Tibial nerve (tissue), 4 donors: ENCODE results near the gene MEPCE. TPM values are rescaled to one million over a fixed set of nuclear protein-coding genes. Genes with fewer than 3 reads are reported as not detected.

Experiments used
- DNase-seq, 2 donors: peaks; one replicate each; pipeline ENCODE4 v3.0.0-alpha.2; 2019; ENCODE audit warnings: low spot score in 2 of 2
- H3K27ac ChIP-seq, 4 donors: fragments of 200-600 bp; sonication (generic) in 3 of 4; one replicate each; pipeline ENCODE4 v1.5.1; 2017 to 2019; ENCODE audit warnings: mild to moderate bottlenecking in 1 of 4
- H3K27me3 ChIP-seq, 2 donors: fragments of 200-600 bp; sonication (generic) in 1 of 2; one replicate each; pipeline versions ENCODE4 v1.5.1 to v1.6.0; 2017 to 2019
- H3K36me3 ChIP-seq, 3 donors: fragments of 200-600 bp; sonication (generic); one replicate each; pipeline ENCODE4 v1.5.1; 2018 to 2019
- H3K4me1 ChIP-seq, 4 donors: fragments of 200-600 bp; sonication (generic) in 3 of 4; one replicate each; pipeline ENCODE4 v1.5.1; 2017 to 2019
- H3K4me3 ChIP-seq, 4 donors: fragments of 200-600 bp; sonication (generic) in 3 of 4; one replicate each; pipeline ENCODE4 v1.5.1; 2017 to 2019; ENCODE audit warnings: mild to moderate bottlenecking in 1 of 4, moderate library complexity in 1 of 4
- H3K9me3 ChIP-seq, 4 donors: fragments of 200-600 bp; sonication (generic) in 3 of 4; one replicate each; pipeline ENCODE4 v1.5.1; 2017 to 2019
- EP300 ChIP-seq, 2 donors: sonication (generic); formaldehyde crosslinking; IDR thresholded peaks; one replicate each; pipeline ENCODE4 v1.6.1; 2017; ENCODE audit warnings: antibody characterized with exemption in 2 of 2, mild to moderate bottlenecking in 1 of 2
- POLR2A ChIP-seq, 2 donors: fragments of 450-650 bp; IDR thresholded peaks; one replicate each; pipeline ENCODE4 v1.6.1; 2017; ENCODE audit warnings: antibody characterized with exemption in 2 of 2, mild to moderate bottlenecking in 2 of 2, moderate library complexity in 2 of 2
- WGBS, 2 donors: methylation state at CpG; one replicate each; pipeline ENCODE4 v1.1.5; 2018; 5-methylcytosine and 5-hydroxymethylcytosine counted together
- total RNA-seq, 4 donors: library from RNA; depleted of rRNA; stranded (reverse); fragments of >200 nt; gene quantifications; one replicate each; pipeline ENCODE4 v1.1.0, GENCODE V29; 2016
- TF ChIP-seq, protein P1 (sequence below), 5 experiments: fragments of 200-600 bp in 3 of 5; fragments of 450-650 bp in 2 of 5; sonication (generic) in 3 of 5; IDR thresholded peaks; one replicate each; pipeline ENCODE4 v1.5.1; 2016 to 2019; ENCODE audit warnings: antibody characterized with exemption in 5 of 5, mild to moderate bottlenecking in 3 of 5, moderate library complexity in 2 of 5

Gene MEPCE
- total RNA-seq, 4 donors from 2014 or later, result 39.5 to 50.2 (median 46.6) TPM

DNA sequence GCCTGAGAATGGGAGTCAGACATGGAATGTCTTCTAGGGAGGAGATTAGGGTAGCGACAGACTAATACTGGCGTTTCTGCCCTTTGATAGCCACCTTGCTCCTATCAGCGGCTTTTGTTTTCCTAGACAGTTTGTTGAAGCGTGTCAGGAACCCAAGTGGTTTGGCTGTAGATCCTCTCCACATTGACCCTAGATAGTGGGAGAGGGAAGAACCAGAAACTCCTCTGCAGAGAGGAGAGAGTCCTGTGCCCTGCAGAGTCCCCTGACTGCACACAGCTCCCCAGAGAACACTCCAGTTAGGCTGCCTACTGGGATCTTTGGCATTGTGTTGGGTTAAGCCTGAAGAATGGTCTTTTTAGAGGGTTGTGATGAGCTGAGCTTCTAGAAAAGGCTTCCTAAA is 2.4 kb downstream of the MEPCE start:
- peaks cover 0 to 62% (median 30%) of the 10 kb centered on the region in 4 donors for H3K4me1 ChIP-seq
- 88 to 89% methylated on average over 4 of the region's 4 CpGs for WGBS, 2 donors
- no peaks in the 10 kb centered on the region for H3K9me3 ChIP-seq
- no peak overlapping the region for H3K4me3 ChIP-seq
- peak overlapping the region in 2 of 4 donors; percentile 19 to 100 for H3K27ac ChIP-seq
- DNase-seq, result no peak
- no peaks in the 10 kb centered on the region for H3K27me3 ChIP-seq
- peaks cover 0 to 39% (median 7%) of the 10 kb centered on the region in 3 donors for H3K36me3 ChIP-seq
- no peak for TF ChIP-seq POLR2A (IDR thresholded peaks at IDR 0.05)

DNA sequence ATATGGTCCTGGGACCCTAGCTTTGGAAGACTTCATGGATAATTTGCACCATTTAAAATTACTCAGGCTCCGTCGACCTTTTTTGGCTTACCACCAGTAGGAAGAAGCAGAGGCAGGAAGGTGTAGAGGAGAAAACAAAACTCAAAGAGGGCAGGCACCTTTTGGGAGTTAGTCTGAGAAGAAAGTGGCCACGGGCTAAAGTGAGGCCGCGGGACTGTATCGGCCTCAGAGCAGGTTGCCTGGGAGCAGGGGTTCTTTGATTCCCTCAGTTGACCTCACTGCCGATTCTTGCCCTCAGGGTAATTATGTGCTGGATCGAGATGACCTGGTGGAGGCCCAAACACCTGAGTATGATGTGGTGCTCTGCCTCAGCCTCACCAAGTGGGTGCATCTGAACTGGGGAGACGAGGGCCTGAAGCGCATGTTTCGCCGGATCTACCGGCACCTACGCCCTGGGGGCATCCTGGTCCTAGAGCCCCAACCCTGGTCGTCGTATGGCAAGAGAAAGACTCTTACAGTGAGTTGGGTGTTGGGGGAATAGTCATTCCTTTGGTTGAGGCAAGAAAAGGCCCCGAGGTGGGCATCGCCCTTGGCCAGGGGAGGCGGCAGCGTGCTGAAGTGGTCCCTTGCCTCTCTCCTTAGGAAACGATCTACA is 3.1 kb downstream of the MEPCE start:
- no peak overlapping the region for H3K4me3 ChIP-seq
- H3K27me3 ChIP-seq, result no peaks in the 10 kb centered on the region
- H3K27ac ChIP-seq, result peak overlapping the region in 2 of 4 donors; percentile 19 to 100
- H3K4me1 ChIP-seq, result peaks cover 0 to 55% (median 30%) of the 10 kb centered on the region in 4 donors
- no peak for DNase-seq
- WGBS, 2 donors, result 81 to 83% methylated on average over 21 of the region's 21 CpGs
- H3K9me3 ChIP-seq, result no peaks in the 10 kb centered on the region
- peaks cover 0 to 39% (median 7%) of the 10 kb centered on the region in 3 donors for H3K36me3 ChIP-seq
- TF ChIP-seq POLR2A (IDR thresholded peaks at IDR 0.05) (no peak), EP300 (IDR thresholded peaks at IDR 0.05) (no peak)
- TF ChIP-seq, protein P1, sequence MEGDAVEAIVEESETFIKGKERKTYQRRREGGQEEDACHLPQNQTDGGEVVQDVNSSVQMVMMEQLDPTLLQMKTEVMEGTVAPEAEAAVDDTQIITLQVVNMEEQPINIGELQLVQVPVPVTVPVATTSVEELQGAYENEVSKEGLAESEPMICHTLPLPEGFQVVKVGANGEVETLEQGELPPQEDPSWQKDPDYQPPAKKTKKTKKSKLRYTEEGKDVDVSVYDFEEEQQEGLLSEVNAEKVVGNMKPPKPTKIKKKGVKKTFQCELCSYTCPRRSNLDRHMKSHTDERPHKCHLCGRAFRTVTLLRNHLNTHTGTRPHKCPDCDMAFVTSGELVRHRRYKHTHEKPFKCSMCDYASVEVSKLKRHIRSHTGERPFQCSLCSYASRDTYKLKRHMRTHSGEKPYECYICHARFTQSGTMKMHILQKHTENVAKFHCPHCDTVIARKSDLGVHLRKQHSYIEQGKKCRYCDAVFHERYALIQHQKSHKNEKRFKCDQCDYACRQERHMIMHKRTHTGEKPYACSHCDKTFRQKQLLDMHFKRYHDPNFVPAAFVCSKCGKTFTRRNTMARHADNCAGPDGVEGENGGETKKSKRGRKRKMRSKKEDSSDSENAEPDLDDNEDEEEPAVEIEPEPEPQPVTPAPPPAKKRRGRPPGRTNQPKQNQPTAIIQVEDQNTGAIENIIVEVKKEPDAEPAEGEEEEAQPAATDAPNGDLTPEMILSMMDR (IDR thresholded peaks at IDR 0.05), result no peak

DNA sequence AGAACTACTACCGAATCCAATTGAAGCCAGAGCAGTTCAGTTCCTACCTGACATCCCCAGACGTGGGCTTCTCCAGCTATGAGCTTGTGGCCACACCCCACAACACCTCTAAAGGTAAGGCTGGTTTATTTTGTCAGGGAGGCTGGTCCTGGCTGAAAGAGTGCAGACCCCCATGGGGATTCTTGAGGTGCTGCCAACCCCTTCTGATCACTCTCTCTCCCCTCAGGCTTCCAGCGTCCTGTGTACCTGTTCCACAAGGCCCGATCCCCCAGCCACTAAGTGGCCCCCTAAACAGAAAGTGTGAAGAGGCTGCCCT is 3.6 kb downstream of the MEPCE start:
- DNase-seq, result no peak
- TF ChIP-seq, protein P1 (IDR thresholded peaks at IDR 0.05), result no peak
- TF ChIP-seq EP300 (IDR thresholded peaks at IDR 0.05) (no peak), POLR2A (IDR thresholded peaks at IDR 0.05) (no peak)
- Histone ChIP-seq H3K27me3 (no peaks in the 10 kb centered on the region), H3K4me3 (no peak overlapping the region), H3K4me1 (peaks cover 0 to 51% (median 30%) of the 10 kb centered on the region in 4 donors), H3K27ac (peak overlapping the region in 1 of 4 donors; percentile 30), H3K9me3 (no peaks in the 10 kb centered on the region), H3K36me3 (peaks cover 0 to 39% (median 7%) of the 10 kb centered on the region in 3 donors)
- WGBS, 2 donors, result 64 to 65% methylated on average over 4 of the region's 4 CpGs

DNA sequence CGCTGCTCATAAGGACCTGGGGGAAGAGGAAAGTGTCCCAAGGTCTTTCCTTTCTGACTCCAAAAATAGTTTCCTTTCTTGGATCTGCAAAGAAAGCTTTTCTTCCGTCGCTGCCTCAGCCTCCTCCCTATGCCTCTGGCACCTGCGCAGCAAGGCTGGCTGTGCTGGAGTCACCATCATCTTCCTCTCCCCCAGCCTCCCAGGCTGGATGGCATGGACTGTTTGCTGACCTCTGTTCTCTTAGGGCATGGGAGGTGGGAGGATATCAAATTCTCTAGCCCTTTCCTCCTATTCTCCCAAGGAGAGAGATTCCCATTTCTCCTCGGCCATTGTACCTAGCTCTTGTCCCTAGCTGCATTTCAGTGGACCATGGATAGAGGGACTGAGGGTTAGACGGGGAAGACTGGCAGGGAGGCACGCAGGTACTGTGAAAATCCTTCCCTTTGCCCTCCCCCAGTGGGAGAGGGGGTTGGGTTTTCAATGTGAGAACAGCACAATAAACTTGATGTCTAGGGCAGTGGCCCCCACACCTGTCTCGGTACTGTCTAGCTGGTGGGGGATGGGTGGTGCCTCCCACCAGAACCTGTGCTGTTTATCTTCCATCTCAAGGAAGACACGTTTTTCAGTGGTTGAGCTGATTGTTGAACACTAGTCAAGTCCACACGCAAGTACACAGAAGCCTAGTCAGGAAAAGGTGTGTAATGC is 4.1 kb downstream of the MEPCE start:
- Histone ChIP-seq H3K4me1 (peaks cover 0 to 51% (median 30%) of the 10 kb centered on the region in 4 donors), H3K4me3 (no peak overlapping the region), H3K36me3 (peaks cover 0 to 39% (median 7%) of the 10 kb centered on the region in 3 donors), H3K27me3 (no peaks in the 10 kb centered on the region), H3K9me3 (no peaks in the 10 kb centered on the region), H3K27ac (peak overlapping the region in 2 of 4 donors; percentile 25 to 30)
- TF ChIP-seq POLR2A (IDR thresholded peaks at IDR 0.05), result no peak
- TF ChIP-seq EP300 (IDR thresholded peaks at IDR 0.05), result no peak
- TF ChIP-seq, protein P1 (IDR thresholded peaks at IDR 0.05), result no peak
- DNase-seq, result no peak
- WGBS, 2 donors, result 68 to 78% methylated on average over 10 of the region's 10 CpGs

DNA sequence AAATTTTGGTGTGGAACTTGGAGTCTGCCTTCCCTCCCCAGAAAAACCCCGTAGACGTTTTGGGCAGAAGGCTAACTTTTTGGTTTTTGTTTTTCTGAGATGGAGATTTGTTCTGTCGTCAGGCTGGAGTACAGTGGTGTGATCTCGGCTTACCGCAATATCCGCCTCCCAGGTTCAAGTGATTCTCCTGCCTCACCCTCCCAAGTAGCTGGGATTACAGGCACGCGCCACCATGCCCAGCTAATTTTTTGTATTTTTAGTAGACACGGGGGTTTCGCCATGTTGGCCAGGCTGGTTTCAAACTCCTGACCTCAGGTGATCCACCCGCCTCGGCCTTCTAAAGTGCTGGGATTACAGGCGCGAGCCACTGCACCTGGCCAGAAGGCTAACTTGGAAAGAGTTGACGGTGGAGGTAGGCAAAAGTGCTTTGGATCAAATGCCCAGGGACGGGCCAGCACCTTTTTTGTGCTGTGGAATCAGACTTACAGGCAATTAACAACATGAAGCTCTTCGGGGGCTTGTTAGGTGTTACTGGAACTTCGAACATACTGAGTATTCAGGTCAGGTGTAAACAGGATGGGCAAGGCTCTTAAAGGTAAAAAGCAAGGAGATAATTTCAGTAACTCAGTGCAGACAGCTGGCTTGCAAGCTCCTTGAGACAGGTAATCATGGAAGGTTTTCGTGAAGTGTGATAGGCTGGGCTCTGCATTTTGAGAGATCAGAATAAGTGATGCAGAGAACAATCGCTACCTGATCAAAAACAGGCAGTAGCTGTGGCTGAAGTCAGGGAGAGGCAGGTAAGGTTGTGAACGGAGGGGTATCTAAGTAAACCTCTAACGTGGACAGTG is 4.9 kb downstream of the MEPCE start:
- H3K9me3 ChIP-seq, result no peaks in the 10 kb centered on the region
- TF ChIP-seq POLR2A (IDR thresholded peaks at IDR 0.05), result no peak
- no peak for TF ChIP-seq EP300 (IDR thresholded peaks at IDR 0.05)
- TF ChIP-seq, protein P1 (IDR thresholded peaks at IDR 0.05), result no peak
- H3K4me3 ChIP-seq, result peak overlapping the region in 2 of 4 donors; percentile 73 to 92
- WGBS, 2 donors, result 81 to 85% methylated on average over 22 of the region's 22 CpGs
- peaks cover 0 to 39% (median 7%) of the 10 kb centered on the region in 3 donors for H3K36me3 ChIP-seq
- peak overlapping the region in 3 of 4 donors; percentile 96 to 98 (median 98) for H3K27ac ChIP-seq
- DNase-seq, result no peak
- no peaks in the 10 kb centered on the region for H3K27me3 ChIP-seq
- peaks cover 0 to 51% (median 30%) of the 10 kb centered on the region in 4 donors for H3K4me1 ChIP-seq
